ENCODE data around the gene CLEC20A. TPM values are rescaled to one million over a fixed set of nuclear protein-coding genes. Genes with fewer than 3 reads are reported as not detected.

CLEC20A gene
- total RNA-seq, 1 experiment from 2014 or later, result not detected

GRCh38 chr1:178464566-178464965 lies 32.2 kb downstream of the CLEC20A start:
- POLR2A ChIA-PET (ENCODE audit: unreplicated experiment), result no interaction called here
- CTCF ChIA-PET, result interaction anchor here (0.6 kb wide), 1 partner anchor 296 kb away, joined by 3 read pairs; no protein-coding TSS in a partner anchor

DNA sequence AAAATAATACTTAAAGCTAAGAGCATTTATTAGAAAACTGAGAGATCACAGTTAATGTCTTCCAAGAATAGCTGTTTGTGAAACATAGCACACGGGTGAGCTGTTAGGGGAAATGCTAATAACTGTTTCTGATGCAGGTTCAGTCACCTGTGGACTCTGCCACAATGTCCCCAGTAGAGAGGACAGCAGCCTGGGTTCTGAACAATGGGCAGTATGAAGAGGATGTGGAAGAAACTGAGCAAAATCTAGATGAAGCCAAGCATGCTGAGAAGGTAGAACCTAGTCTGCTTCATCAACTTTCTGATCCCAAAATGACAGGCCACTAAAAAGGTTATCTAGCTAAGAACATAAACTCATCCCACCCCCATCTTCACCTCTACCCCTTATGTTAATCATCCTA lies 32.6 kb downstream of the CLEC20A start:
- intact Hi-C loops (cut with micrococcal nuclease), result loop anchor here (5.0 kb wide), 1 partner anchor 47 kb away; no protein-coding TSS in a partner anchor
- Histone ChIP-seq H3K36me3 (ENCODE audit: low read depth, low read length) (no peaks in the 10 kb centered on the region; the same call in 1 of the 2 replicates), H3K9ac (ENCODE audit: low read length) (no peak overlapping the region), H3K27me3 (ENCODE audit: low read length) (no peaks in the 10 kb centered on the region), H3K4me2 (ENCODE audit: low read length) (no peak overlapping the region), H3K4me3 (ENCODE audit: low read length) (no peak overlapping the region), H3K9me2 (replicated peaks; ENCODE audit: low read length) (no peaks in the 10 kb centered on the region), H2AFZ (ENCODE audit: low read length) (no peak overlapping the region), H3K4me1 (ENCODE audit: insufficient read depth, low read length) (peaks cover 4% of the 10 kb centered on the region), H3K27ac (ENCODE audit: low read length) (no peak overlapping the region), H3K9me3 (ENCODE audit: low read length) (no peaks in the 10 kb centered on the region), H3K79me2 (ENCODE audit: low read length) (no peaks in the 10 kb centered on the region), H4K20me1 (ENCODE audit: low read length) (no peaks in the 10 kb centered on the region), H3F3A (ENCODE audit: low read length, unreplicated experiment) (no peaks in the 10 kb centered on the region)
- DNase-seq (no peak), ATAC-seq (no peak)
- POLR2A ChIA-PET (ENCODE audit: unreplicated experiment), result no interaction called here
- TF ChIP-seq, protein P1, sequence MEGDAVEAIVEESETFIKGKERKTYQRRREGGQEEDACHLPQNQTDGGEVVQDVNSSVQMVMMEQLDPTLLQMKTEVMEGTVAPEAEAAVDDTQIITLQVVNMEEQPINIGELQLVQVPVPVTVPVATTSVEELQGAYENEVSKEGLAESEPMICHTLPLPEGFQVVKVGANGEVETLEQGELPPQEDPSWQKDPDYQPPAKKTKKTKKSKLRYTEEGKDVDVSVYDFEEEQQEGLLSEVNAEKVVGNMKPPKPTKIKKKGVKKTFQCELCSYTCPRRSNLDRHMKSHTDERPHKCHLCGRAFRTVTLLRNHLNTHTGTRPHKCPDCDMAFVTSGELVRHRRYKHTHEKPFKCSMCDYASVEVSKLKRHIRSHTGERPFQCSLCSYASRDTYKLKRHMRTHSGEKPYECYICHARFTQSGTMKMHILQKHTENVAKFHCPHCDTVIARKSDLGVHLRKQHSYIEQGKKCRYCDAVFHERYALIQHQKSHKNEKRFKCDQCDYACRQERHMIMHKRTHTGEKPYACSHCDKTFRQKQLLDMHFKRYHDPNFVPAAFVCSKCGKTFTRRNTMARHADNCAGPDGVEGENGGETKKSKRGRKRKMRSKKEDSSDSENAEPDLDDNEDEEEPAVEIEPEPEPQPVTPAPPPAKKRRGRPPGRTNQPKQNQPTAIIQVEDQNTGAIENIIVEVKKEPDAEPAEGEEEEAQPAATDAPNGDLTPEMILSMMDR (conservative IDR thresholded peaks at IDR 0.05; ENCODE audit: low read depth, low read length), result no peak
- no peak for TF ChIP-seq EZH2 (IDR thresholded peaks at IDR 0.05; ENCODE audit: low read length, unreplicated experiment)
- TF ChIP-seq EZH2phosphoT487 (IDR thresholded peaks at IDR 0.05; ENCODE audit: borderline replicate concordance, low read length), result no peak
- CTCF ChIA-PET, result interaction anchor here (0.6 kb wide), 1 partner anchor 296 kb away, joined by 3 read pairs; no protein-coding TSS in a partner anchor
- BruUV-seq (replicated peaks), result no TSS peak

More at GRCh38 chr1:178464566-178464965, 32.2 kb downstream of the CLEC20A start:
- Histone ChIP-seq H2AFZ (ENCODE audit: low read length) (no peak overlapping the region), H3K4me2 (ENCODE audit: low read length) (no peak overlapping the region), H3K27ac (ENCODE audit: low read length) (no peak overlapping the region), H3K27me3 (ENCODE audit: low read length) (no peaks in the 10 kb centered on the region), H3K79me2 (ENCODE audit: low read length) (no peaks in the 10 kb centered on the region), H3K4me3 (ENCODE audit: low read length) (no peak overlapping the region), H3K9ac (ENCODE audit: low read length) (no peak overlapping the region), H3K9me2 (replicated peaks; ENCODE audit: low read length) (no peaks in the 10 kb centered on the region), H3K36me3 (ENCODE audit: low read depth, low read length) (no peaks in the 10 kb centered on the region; the same call in 1 of the 2 replicates), H3K4me1 (ENCODE audit: insufficient read depth, low read length) (peaks cover 4% of the 10 kb centered on the region), H4K20me1 (ENCODE audit: low read length) (no peaks in the 10 kb centered on the region), H3F3A (ENCODE audit: low read length, unreplicated experiment) (no peaks in the 10 kb centered on the region), H3K9me3 (ENCODE audit: low read length) (no peaks in the 10 kb centered on the region)
- no peak for ATAC-seq
- TF ChIP-seq EZH2 (IDR thresholded peaks at IDR 0.05; ENCODE audit: low read length, unreplicated experiment) (no peak), EZH2phosphoT487 (IDR thresholded peaks at IDR 0.05; ENCODE audit: borderline replicate concordance, low read length) (no peak)
- TF ChIP-seq, protein P1 (conservative IDR thresholded peaks at IDR 0.05; ENCODE audit: low read depth, low read length), result no peak
- no peak for DNase-seq
- BruUV-seq (replicated peaks), result no TSS peak
- intact Hi-C loops (cut with micrococcal nuclease), result loop anchor here (5.0 kb wide), 1 partner anchor 47 kb away; no protein-coding TSS in a partner anchor

GRCh38 chr1:178461701-178462100 lies 35.1 kb downstream of the CLEC20A start:
- DNase-seq (no peak), ATAC-seq (no peak)
- Histone ChIP-seq H2AFZ (ENCODE audit: low read length) (no peak overlapping the region), H3K36me3 (ENCODE audit: low read depth, low read length) (no peaks in the 10 kb centered on the region), H3K27me3 (ENCODE audit: low read length) (no peaks in the 10 kb centered on the region), H3K9me3 (ENCODE audit: low read length) (no peaks in the 10 kb centered on the region), H3K27ac (ENCODE audit: low read length) (no peak overlapping the region), H4K20me1 (ENCODE audit: low read length) (no peaks in the 10 kb centered on the region), H3K4me3 (ENCODE audit: low read length) (no peak overlapping the region), H3K9ac (ENCODE audit: low read length) (no peak overlapping the region), H3F3A (ENCODE audit: low read length, unreplicated experiment) (no peaks in the 10 kb centered on the region), H3K9me2 (replicated peaks; ENCODE audit: low read length) (no peaks in the 10 kb centered on the region), H3K4me1 (ENCODE audit: insufficient read depth, low read length) (peaks cover 4% of the 10 kb centered on the region), H3K79me2 (ENCODE audit: low read length) (no peaks in the 10 kb centered on the region), H3K4me2 (ENCODE audit: low read length) (no peak overlapping the region)
- intact Hi-C loops (cut with micrococcal nuclease), result loop anchor here (5.0 kb wide), 1 partner anchor 44 kb away; no protein-coding TSS in a partner anchor
- ChIA-PET CTCF (no interaction called here), POLR2A (ENCODE audit: unreplicated experiment) (no interaction called here)
- BruUV-seq (replicated peaks), result no TSS peak
- TF ChIP-seq, protein P1 (conservative IDR thresholded peaks at IDR 0.05; ENCODE audit: low read depth, low read length), result no peak
- TF ChIP-seq EZH2 (IDR thresholded peaks at IDR 0.05; ENCODE audit: low read length, unreplicated experiment) (no peak), EZH2phosphoT487 (IDR thresholded peaks at IDR 0.05; ENCODE audit: borderline replicate concordance, low read length) (no peak)

All from PC-3 (cell line).